SIG-M5 treated with dmso at 0.1 percent for 504 hours (cell line): ENCODE measurements around the gene FOXK1.
"Not testable (repeated sequence)": the region's sequence is repeated elsewhere in the genome, so short reads cannot be mapped to it uniquely, and the experiment has no call there.

Source experiments
- DNase-seq: peaks from one replicate; lab custom pipeline; 2025; ENCODE audit not compliant: unreplicated experiment; lab: John Stamatoyannopoulos, UW

Gene FOXK1

GRCh38 chr7:4665661-4666060 is 16.4 kb upstream of the FOXK1 start:
- DNase-seq, result peak; percentile 14

GRCh38 chr7:4667776-4668509 is 14.2 kb upstream of the FOXK1 start:
- DNase-seq, result no peak

- DNase-seq, result no peak
Observed at GRCh38 chr7:4668510-4668847, 13.6 kb upstream of the FOXK1 start.

GRCh38 chr7:4670791-4671190 is 11.3 kb upstream of the FOXK1 start:
- DNase-seq, result no peak

- DNase-seq, result no peak
Observed at GRCh38 chr7:4675771-4676367, 6.2 kb upstream of the FOXK1 start.

- not testable (repeated sequence) for DNase-seq
Observed at GRCh38 chr7:4677518-4677917, 4.6 kb upstream of the FOXK1 start.

GRCh38 chr7:4681218-4681851 is 760 bp upstream of the FOXK1 start:
- DNase-seq, result no peak

GRCh38 chr7:4682621-4683042 is 537 bp downstream of the FOXK1 start:
- DNase-seq, result peak; percentile 7

GRCh38 chr7:4683043-4683883 is 1.2 kb downstream of the FOXK1 start:
- no peak for DNase-seq

- DNase-seq, result peak; percentile 20
Observed at GRCh38 chr7:4683884-4684565, 1.9 kb downstream of the FOXK1 start.

- DNase-seq, result no peak
Observed at GRCh38 chr7:4684846-4685245, 2.8 kb downstream of the FOXK1 start.

- DNase-seq, result not testable (repeated sequence)
Observed at GRCh38 chr7:4685676-4686075, 3.6 kb downstream of the FOXK1 start.

- DNase-seq, result no peak
Observed at GRCh38 chr7:4687956-4688355, 5.9 kb downstream of the FOXK1 start.

- DNase-seq, result no peak
Observed at GRCh38 chr7:4689151-4689550, 7.1 kb downstream of the FOXK1 start.

GRCh38 chr7:4689668-4690067 is 7.6 kb downstream of the FOXK1 start:
- no peak for DNase-seq

- no peak for DNase-seq
Observed at GRCh38 chr7:4690953-4691856, 9.1 kb downstream of the FOXK1 start.

GRCh38 chr7:4692055-4692454 is 10.0 kb downstream of the FOXK1 start:
- no peak for DNase-seq

- DNase-seq, result not testable (repeated sequence)
Observed at GRCh38 chr7:4692622-4693021, 10.5 kb downstream of the FOXK1 start.

- no peak for DNase-seq
Observed at GRCh38 chr7:4693152-4693551, 11.1 kb downstream of the FOXK1 start.

- DNase-seq, result no peak
Observed at GRCh38 chr7:4693749-4694148, 11.7 kb downstream of the FOXK1 start.
